GM12878 (cell line): Measurements from ENCODE around the gene RASAL3. TPM values are rescaled to one million over a fixed set of nuclear protein-coding genes. Genes with fewer than 3 reads are reported as not detected.

Source experiments
- ATAC-seq: fragments of 200-7000 bp; cut with Tn5 transposase; 3 replicates; pipeline ENCODE4 v1.9.1; 2020; ENCODE audit warnings: mild to moderate bottlenecking, moderate library complexity
- BruUV-seq: library from RNA; stranded (reverse); fragments of 400-500 nt; replicated peaks from 2 replicates; lab custom pipeline; 2021; lab: Mats Ljungman, UMichigan
- CTCF ChIA-PET: fragments of 300-600 bp; sonication (Branson Sonifier 250); formaldehyde crosslinking; extraction: SDS; loops from one replicate; lab custom pipeline; 2021; ENCODE audit warnings: inconsistent platforms; lab: Yijun Ruan, JAX
- POLR2A ChIA-PET: fragments of 350-600 bp; formaldehyde crosslinking; extraction: SDS; loops from one replicate; lab custom pipeline; 2021; ENCODE audit warnings: inconsistent platforms; lab: Charles Lee
- RAD21 ChIA-PET: fragments of 300-600 bp; sonication (Branson Sonifier 250); formaldehyde crosslinking; loops from one replicate; lab custom pipeline; 2023; ENCODE audit warnings: antibody characterized with exemption; ENCODE audit not compliant: unreplicated experiment; lab: Charles Lee
- SMC1A ChIA-PET: fragments of 300-600 bp; sonication (Branson Sonifier 250); formaldehyde crosslinking; loops from one replicate; lab custom pipeline; 2023; ENCODE audit not compliant: unreplicated experiment, uncharacterized antibody; lab: Charles Lee
- DNase-seq: peaks from one replicate; pipeline ENCODE4 v3.0.0-alpha.2; 2011; ENCODE audit warnings: low read depth, low spot score
- FAIRE-seq: peaks from 3 replicates; lab custom pipeline; 2011; peaks lifted over from hg19 to GRCh38; lab: Jason Lieb, UNC
- H2AFZ ChIP-seq: 2 replicates; pipeline ENCODE4 v1.6.0; 2011; ENCODE audit warnings: low read depth, low read length, control low read depth; ENCODE audit not compliant: control insufficient read depth
- H3K27ac ChIP-seq: 2 replicates; pipeline ENCODE4 v1.5.1; 2011; ENCODE audit warnings: control low read depth; ENCODE audit not compliant: control insufficient read depth, insufficient read depth
- H3K27me3 ChIP-seq, 2 experiments: replicated peaks in 1 of 2; 2 replicates each; pipeline versions ENCODE4 v1.6.0 to v1.6.1; 2011; ENCODE audit warnings: low read length in 1 of 2; ENCODE audit not compliant: control insufficient read depth in 2 of 2, insufficient read depth in 2 of 2
- H3K36me3 ChIP-seq, 2 experiments: 2 replicates each; pipeline ENCODE4 v1.5.1; 2011; ENCODE audit warnings: low read length in 1 of 2; ENCODE audit not compliant: control insufficient read depth in 2 of 2, insufficient read depth in 2 of 2
- H3K4me1 ChIP-seq: 2 replicates; pipeline ENCODE4 v1.6.1; 2011; ENCODE audit warnings: mild to moderate bottlenecking, low read length, moderate library complexity, mixed read lengths; ENCODE audit not compliant: control insufficient read depth, insufficient read depth
- H3K4me2 ChIP-seq: 2 replicates; pipeline ENCODE4 v1.6.0; 2011; ENCODE audit warnings: control low read depth; ENCODE audit not compliant: control insufficient read depth, insufficient read depth
- H3K4me3 ChIP-seq: fragments of 200-600 bp; sonication (generic); 2 replicates; pipeline ENCODE4 v1.5.1; 2016
- H3K79me2 ChIP-seq: 2 replicates; pipeline ENCODE4 v1.6.0; 2011; ENCODE audit warnings: low read length; ENCODE audit not compliant: control insufficient read depth, insufficient read depth
- H3K9ac ChIP-seq: 2 replicates; pipeline ENCODE4 v1.8.0; 2011; ENCODE audit warnings: low read length, control low read depth, mixed read lengths; ENCODE audit not compliant: control insufficient read depth, insufficient read depth
- H3K9me3 ChIP-seq: replicated peaks from 3 replicates; pipeline ENCODE4 v1.5.1; 2011; ENCODE audit warnings: mild to moderate bottlenecking, low read length; ENCODE audit not compliant: control insufficient read depth, insufficient read depth
- H4K20me1 ChIP-seq: 2 replicates; pipeline ENCODE4 v1.6.0; 2011; ENCODE audit not compliant: control insufficient read depth, insufficient read depth
- CHD2 ChIP-seq: IDR thresholded peaks from 2 replicates; pipeline ENCODE4 v1.6.1; 2011; ENCODE audit warnings: low read depth, low read length, improper control_type of control experiment, borderline replicate concordance
- CREM ChIP-seq: IDR thresholded peaks from 2 replicates; pipeline ENCODE4 v1.6.1; 2014; ENCODE audit warnings: antibody characterized with exemption, low read depth
- GATAD2B ChIP-seq: fragments of 450-650 bp; conservative IDR thresholded peaks from 2 replicates; pipeline ENCODE4 v1.6.1; 2017; ENCODE audit warnings: low read depth, mild to moderate bottlenecking, moderate library complexity
- MYB ChIP-seq: fragments of 150-350 bp; IDR thresholded peaks from 2 replicates; pipeline ENCODE4 v1.6.1; 2014; ENCODE audit warnings: mild to moderate bottlenecking, low read depth, low read length, borderline replicate concordance
- RB1 ChIP-seq: fragments of 450-650 bp; formaldehyde crosslinking; IDR thresholded peaks from 2 replicates; pipeline ENCODE4 v1.6.1; 2017; ENCODE audit warnings: mild to moderate bottlenecking, borderline replicate concordance
- WGBS: methylation state at CpG from one replicate; pipeline ENCODE4 v1.1.6; 2016; ENCODE audit warnings: low lambda C conversion rate; ENCODE audit not compliant: insufficient replicate concordance, insufficient coverage; ENCODE audit errors: missing lambda C conversion rate; 5-methylcytosine and 5-hydroxymethylcytosine counted together
- in situ Hi-C: fragments of 300-500 bp; cut with MboI; formaldehyde crosslinking; loops from 9 replicates; pipeline ENCODE4 v1.14.3; 2018; ENCODE audit warnings: mixed read lengths
- intact Hi-C: fragments of 100-400 bp; cut with micrococcal nuclease; formaldehyde crosslinking; loops from one replicate; pipeline ENCODE4 v1.14.2; 2022; ENCODE audit not compliant: unreplicated experiment
- polyA plus RNA-seq, 11 experiments: library from polyadenylated mRNA; depleted of rRNA in 4 of 11; unstranded in 6 of 11; stranded (reverse) in 5 of 11; fragments of >200 nt; fragmentation: Nextera tagmentation in 4 of 11; fragmentation: Illumina TruSeq in 1 of 11; extraction: Ambion mirVana in 4 of 11; extraction: Trizol in 1 of 11; gene quantifications; 1 replicate in 1 of 11; 2 replicates in 10 of 11; pipeline versions ENCODE4 v1.2.1 to v1.2.3, GENCODE V29; 2011 to 2016; ENCODE audit warnings: inconsistent platforms in 2 of 11, missing spikeins in 2 of 11, low read depth in 1 of 11
- total RNA-seq, 4 experiments: library from RNA; depleted of rRNA in 3 of 4; stranded (reverse); fragments of >200 nt in 3 of 4; fragmentation: Illumina TruSeq in 1 of 4; extraction: Trizol in 1 of 4; gene quantifications; 2 replicates each; pipeline versions ENCODE4 v1.2.1 to v1.2.3, GENCODE V29; 2013 to 2021
- TF ChIP-seq, protein P1 (sequence below): fragments of 150-350 bp; IDR thresholded peaks from 2 replicates; pipeline ENCODE4 v1.6.1; 2016; ENCODE audit warnings: low read depth, low read length

The RASAL3 gene
- total and polyA plus RNA-seq, 10 of the 15 experiments (the other 5 are each of a cell fraction or from before 2014, with no cell fraction given): 1.7 to 81.3 (median 23.2) TPM

DNA sequence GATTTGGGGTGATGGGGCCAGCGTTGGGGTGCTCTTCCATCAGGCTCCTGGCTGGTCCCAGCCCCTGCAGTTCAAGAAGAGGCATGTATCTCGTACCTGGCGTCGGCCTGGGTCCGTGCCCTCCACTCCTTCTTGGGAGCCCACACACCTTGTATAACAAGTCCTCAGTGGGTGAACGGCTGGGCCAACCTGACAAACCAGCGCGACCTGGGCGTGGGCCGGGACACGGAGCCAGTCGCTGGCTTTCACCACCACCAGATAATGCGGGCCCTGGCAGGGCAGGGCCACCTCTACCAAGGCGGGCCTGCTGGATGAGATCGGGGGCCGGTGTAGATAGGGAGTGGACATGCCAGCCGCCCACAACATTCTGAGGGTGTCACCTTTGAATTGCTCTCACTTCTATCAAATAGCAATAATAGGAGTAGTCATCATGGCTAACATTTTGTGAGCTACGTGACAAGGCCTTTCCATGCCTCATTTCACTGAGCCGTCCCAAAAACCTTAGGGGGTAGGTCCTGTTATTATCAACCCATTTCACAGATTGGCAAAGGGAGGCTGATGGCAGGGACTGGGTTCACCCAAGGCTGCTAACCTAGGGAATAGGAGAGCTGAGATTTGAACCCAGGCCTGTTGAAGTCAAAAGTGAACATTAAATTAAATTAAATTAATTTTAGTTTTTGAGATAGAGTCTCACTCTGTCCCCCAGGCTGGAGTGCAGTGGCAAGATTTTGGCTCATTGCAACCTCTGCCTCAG, 47.5 kb upstream of the RASAL3 start:
- H2AFZ ChIP-seq: no peak overlapping the region
- no peak overlapping the region for H3K9ac ChIP-seq
- H4K20me1 ChIP-seq: no peaks in the 10 kb centered on the region
- H3K27ac ChIP-seq: no peak overlapping the region
- ChIA-PET CTCF (no interaction called here), POLR2A (no interaction called here)
- no peak for DNase-seq
- intact Hi-C loops (no loop called here), in situ Hi-C loops (no loop called here)
- H3K4me1 ChIP-seq: no peaks in the 10 kb centered on the region
- no peaks in the 10 kb centered on the region for H3K36me3 ChIP-seq
- FAIRE-seq: no peak
- H3K9me3 ChIP-seq: no peaks in the 10 kb centered on the region; the same call in 1 of the 3 replicates
- TF ChIP-seq MYB (no peak), GATAD2B (no peak), CHD2 (no peak), RB1 (no peak), CREM (no peak)
- TF ChIP-seq, protein P1, sequence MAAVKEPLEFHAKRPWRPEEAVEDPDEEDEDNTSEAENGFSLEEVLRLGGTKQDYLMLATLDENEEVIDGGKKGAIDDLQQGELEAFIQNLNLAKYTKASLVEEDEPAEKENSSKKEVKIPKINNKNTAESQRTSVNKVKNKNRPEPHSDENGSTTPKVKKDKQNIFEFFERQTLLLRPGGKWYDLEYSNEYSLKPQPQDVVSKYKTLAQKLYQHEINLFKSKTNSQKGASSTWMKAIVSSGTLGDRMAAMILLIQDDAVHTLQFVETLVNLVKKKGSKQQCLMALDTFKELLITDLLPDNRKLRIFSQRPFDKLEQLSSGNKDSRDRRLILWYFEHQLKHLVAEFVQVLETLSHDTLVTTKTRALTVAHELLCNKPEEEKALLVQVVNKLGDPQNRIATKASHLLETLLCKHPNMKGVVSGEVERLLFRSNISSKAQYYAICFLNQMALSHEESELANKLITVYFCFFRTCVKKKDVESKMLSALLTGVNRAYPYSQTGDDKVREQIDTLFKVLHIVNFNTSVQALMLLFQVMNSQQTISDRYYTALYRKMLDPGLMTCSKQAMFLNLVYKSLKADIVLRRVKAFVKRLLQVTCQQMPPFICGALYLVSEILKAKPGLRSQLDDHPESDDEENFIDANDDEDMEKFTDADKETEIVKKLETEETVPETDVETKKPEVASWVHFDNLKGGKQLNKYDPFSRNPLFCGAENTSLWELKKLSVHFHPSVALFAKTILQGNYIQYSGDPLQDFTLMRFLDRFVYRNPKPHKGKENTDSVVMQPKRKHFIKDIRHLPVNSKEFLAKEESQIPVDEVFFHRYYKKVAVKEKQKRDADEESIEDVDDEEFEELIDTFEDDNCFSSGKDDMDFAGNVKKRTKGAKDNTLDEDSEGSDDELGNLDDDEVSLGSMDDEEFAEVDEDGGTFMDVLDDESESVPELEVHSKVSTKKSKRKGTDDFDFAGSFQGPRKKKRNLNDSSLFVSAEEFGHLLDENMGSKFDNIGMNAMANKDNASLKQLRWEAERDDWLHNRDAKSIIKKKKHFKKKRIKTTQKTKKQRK: no peak
- TF ChIP-seq, all 136 proteins: peak for 0
- H3K27me3 ChIP-seq: peaks cover 0 to 2% of the 10 kb centered on the region in 2 experiments; a peak in 2 of 4 replicates
- BruUV-seq: no TSS peak
- SMC1A ChIA-PET: no interaction called here
- no peaks in the 10 kb centered on the region for H3K79me2 ChIP-seq
- H3K4me3 ChIP-seq: no peak overlapping the region
- no peak for ATAC-seq
- H3K4me2 ChIP-seq: no peak overlapping the region
- RAD21 ChIA-PET: no interaction called here
- 67% methylated on average over 18 of the region's 19 CpGs for WGBS
